Thyroid gland (tissue), 4 donors: Measurements from ENCODE around the gene CMC1.

Experiments
- POLR2A ChIP-seq, 2 donors: fragments of 450-650 bp; IDR thresholded peaks; one replicate each; pipeline ENCODE4 v1.6.1; 2017; ENCODE audit warnings: antibody characterized with exemption in 2 of 2, mild to moderate bottlenecking in 2 of 2, moderate library complexity in 1 of 2
- TF ChIP-seq, protein P1 (sequence below), 6 experiments: fragments of 200-600 bp in 3 of 6; fragments of 450-650 bp in 3 of 6; sonication (generic) in 3 of 6; IDR thresholded peaks; one replicate each; pipeline ENCODE4 v1.5.1; 2016 to 2019; ENCODE audit warnings: antibody characterized with exemption in 6 of 6, mild to moderate bottlenecking in 2 of 6, inconsistent platforms in 1 of 6, moderate library complexity in 1 of 6

DNA sequence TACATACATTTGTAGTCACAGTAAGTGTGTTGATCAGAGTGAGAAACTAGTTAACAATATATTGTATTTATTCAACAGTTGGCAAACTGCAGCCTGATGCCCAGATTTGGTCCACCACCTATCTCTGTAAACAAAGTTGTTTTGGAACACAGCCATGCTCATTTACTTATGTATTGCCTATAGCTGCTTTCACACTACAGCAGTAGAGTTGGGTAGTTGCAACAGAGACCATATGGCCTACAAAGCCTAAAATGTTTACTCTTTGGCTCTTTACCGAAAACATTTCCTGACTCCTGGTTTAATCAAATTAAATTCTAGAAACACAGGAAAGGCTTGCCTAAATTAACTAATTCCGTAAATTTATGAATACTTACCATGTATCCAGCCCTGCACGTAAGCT, 39.4 kb downstream of the CMC1 start:
- TF ChIP-seq, protein P1, sequence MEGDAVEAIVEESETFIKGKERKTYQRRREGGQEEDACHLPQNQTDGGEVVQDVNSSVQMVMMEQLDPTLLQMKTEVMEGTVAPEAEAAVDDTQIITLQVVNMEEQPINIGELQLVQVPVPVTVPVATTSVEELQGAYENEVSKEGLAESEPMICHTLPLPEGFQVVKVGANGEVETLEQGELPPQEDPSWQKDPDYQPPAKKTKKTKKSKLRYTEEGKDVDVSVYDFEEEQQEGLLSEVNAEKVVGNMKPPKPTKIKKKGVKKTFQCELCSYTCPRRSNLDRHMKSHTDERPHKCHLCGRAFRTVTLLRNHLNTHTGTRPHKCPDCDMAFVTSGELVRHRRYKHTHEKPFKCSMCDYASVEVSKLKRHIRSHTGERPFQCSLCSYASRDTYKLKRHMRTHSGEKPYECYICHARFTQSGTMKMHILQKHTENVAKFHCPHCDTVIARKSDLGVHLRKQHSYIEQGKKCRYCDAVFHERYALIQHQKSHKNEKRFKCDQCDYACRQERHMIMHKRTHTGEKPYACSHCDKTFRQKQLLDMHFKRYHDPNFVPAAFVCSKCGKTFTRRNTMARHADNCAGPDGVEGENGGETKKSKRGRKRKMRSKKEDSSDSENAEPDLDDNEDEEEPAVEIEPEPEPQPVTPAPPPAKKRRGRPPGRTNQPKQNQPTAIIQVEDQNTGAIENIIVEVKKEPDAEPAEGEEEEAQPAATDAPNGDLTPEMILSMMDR (IDR thresholded peaks at IDR 0.05): no peak
- no peak for TF ChIP-seq POLR2A (IDR thresholded peaks at IDR 0.05)
